Endothelial cell of umbilical vein (primary cell): ENCODE measurements around the gene ACOX3. TPM values are rescaled to one million over a fixed set of nuclear protein-coding genes. Genes with fewer than 3 reads are reported as not detected.

Experiments
- BruUV-seq: library from RNA; stranded (reverse); fragments of 400-500 nt; replicated peaks from 2 replicates; lab custom pipeline; 2021; lab: Mats Ljungman, UMichigan
- CTCF ChIA-PET: fragments of 300-600, 350-600 bp; sonication (Branson Sonifier 250); formaldehyde crosslinking; loops from one replicate; lab custom pipeline; 2021; ENCODE audit warnings: antibody characterized with exemption, inconsistent platforms; lab: Charles Lee
- POLR2A ChIA-PET: fragments of 300-600, 350-600 bp; sonication (Branson Sonifier 250); formaldehyde crosslinking; loops from one replicate; lab custom pipeline; 2021; ENCODE audit warnings: antibody characterized with exemption, inconsistent platforms; lab: Charles Lee
- DNase-seq: peaks from one replicate; pipeline ENCODE4 v3.0.0-alpha.2; 2011; ENCODE audit warnings: low read depth, low spot score
- FAIRE-seq: peaks from 2 replicates; lab custom pipeline; 2011; peaks lifted over from hg19 to GRCh38; lab: Jason Lieb, UNC
- H2AFZ ChIP-seq: 2 replicates; pipeline ENCODE4 v1.6.0; 2012; ENCODE audit warnings: low read depth, low read length, control low read depth, inconsistent platforms
- H3K27ac ChIP-seq: 2 replicates; pipeline ENCODE4 v1.5.1; 2011; ENCODE audit warnings: low read depth, mild to moderate bottlenecking, control low read depth, low read length, moderate library complexity; ENCODE audit not compliant: insufficient read depth
- H3K27me3 ChIP-seq, 2 experiments: 2 replicates each; pipeline versions ENCODE4 v1.6.0 to v1.6.1; 2011; ENCODE audit warnings: low read length in 2 of 2, mixed read lengths in 1 of 2; ENCODE audit not compliant: control insufficient read depth in 2 of 2, insufficient read depth in 2 of 2
- H3K36me3 ChIP-seq, 2 experiments: 2 replicates in 1 of 2; 3 replicates in 1 of 2; pipeline ENCODE4 v1.5.1; 2011; ENCODE audit warnings: low read length in 2 of 2, mild to moderate bottlenecking in 1 of 2, moderate library complexity in 1 of 2; ENCODE audit not compliant: control insufficient read depth in 2 of 2, insufficient read depth in 2 of 2; ENCODE audit errors: extremely low read depth in 1 of 2
- H3K4me1 ChIP-seq: 3 replicates; pipeline ENCODE4 v1.5.1; 2011; ENCODE audit warnings: mild to moderate bottlenecking, low read length; ENCODE audit not compliant: control insufficient read depth, insufficient read depth; ENCODE audit errors: extremely low read depth
- H3K4me2 ChIP-seq: 2 replicates; pipeline ENCODE4 v1.6.1; 2011; ENCODE audit warnings: low read length, control low read depth, mixed read lengths; ENCODE audit not compliant: insufficient read depth
- H3K4me3 ChIP-seq, 3 experiments: fragments of 200-600 bp in 1 of 3; sonication (generic), shearing (Covaris generic) in 1 of 3; replicated peaks in 1 of 3; 2 replicates each; pipeline ENCODE4 v1.5.1; 2011 to 2016; ENCODE audit warnings: control low read depth in 3 of 3, low read length in 3 of 3, mild to moderate bottlenecking in 2 of 3, inconsistent platforms in 1 of 3, low read depth in 1 of 3, moderate library complexity in 1 of 3; ENCODE audit not compliant: insufficient read depth in 1 of 3
- H3K79me2 ChIP-seq: 2 replicates; pipeline ENCODE4 v1.6.0; 2012; ENCODE audit warnings: low read length, inconsistent platforms; ENCODE audit not compliant: control insufficient read depth, insufficient read depth
- H3K9ac ChIP-seq: replicated peaks from 2 replicates; pipeline ENCODE3; 2011; ENCODE audit warnings: low read length, control low read depth; ENCODE audit not compliant: insufficient read depth; ENCODE audit errors: extremely low read depth
- H3K9me1 ChIP-seq: replicated peaks from 3 replicates; pipeline ENCODE4 v1.6.0; 2011; ENCODE audit warnings: mild to moderate bottlenecking, low read length; ENCODE audit not compliant: control insufficient read depth, insufficient read depth; ENCODE audit errors: extremely low read depth
- H3K9me3 ChIP-seq: replicated peaks from 2 replicates; pipeline ENCODE4 v1.5.1; 2012; ENCODE audit warnings: low read length, inconsistent platforms; ENCODE audit not compliant: control insufficient read depth, insufficient read depth
- H4K20me1 ChIP-seq: replicated peaks from 2 replicates; pipeline ENCODE3; 2011; ENCODE audit warnings: mild to moderate bottlenecking, low read length; ENCODE audit not compliant: control insufficient read depth, insufficient read depth; ENCODE audit errors: extremely low read depth
- CTCF ChIP-seq, 2 donors: IDR thresholded peaks; 1 replicate in 1 of 2; 2 replicates in 1 of 2; pipeline ENCODE4 v1.5.1; 2011; ENCODE audit warnings: low read length in 2 of 2, mild to moderate bottlenecking in 2 of 2, moderate library complexity in 2 of 2, control low read depth in 1 of 2, inconsistent platforms in 1 of 2, low read depth in 1 of 2; ENCODE audit not compliant: insufficient read depth in 1 of 2; ENCODE audit errors: extremely low read depth in 1 of 2
- EZH2 ChIP-seq: IDR thresholded peaks from 2 replicates; pipeline ENCODE4 v1.6.1; 2012; ENCODE audit warnings: borderline replicate concordance, low read depth, mild to moderate bottlenecking, moderate library complexity, low read length, inconsistent platforms; ENCODE audit not compliant: severe bottlenecking
- FOS ChIP-seq: IDR thresholded peaks from 2 replicates; pipeline ENCODE4 v1.6.1; 2011; ENCODE audit warnings: mild to moderate bottlenecking, low read length, moderate library complexity, borderline replicate concordance; ENCODE audit not compliant: insufficient read depth
- GATA2 ChIP-seq: IDR thresholded peaks from 2 replicates; pipeline ENCODE4 v1.7.0; 2011; ENCODE audit warnings: low read depth, mild to moderate bottlenecking, moderate library complexity, mixed read lengths, low read length; ENCODE audit not compliant: insufficient read length, insufficient read depth
- JUN ChIP-seq: IDR thresholded peaks from 2 replicates; pipeline ENCODE4 v1.6.1; 2011; ENCODE audit warnings: borderline replicate concordance, low read depth; ENCODE audit not compliant: insufficient read length, insufficient read depth
- MAX ChIP-seq: IDR thresholded peaks from 2 replicates; pipeline ENCODE4 v1.6.1; 2011; ENCODE audit not compliant: insufficient read depth, insufficient read length
- MYC ChIP-seq: IDR thresholded peaks from one replicate; pipeline ENCODE4 v1.6.1; 2011; ENCODE audit warnings: mild to moderate bottlenecking, low read depth, low read length
- POLR2A ChIP-seq: IDR thresholded peaks from 2 replicates; pipeline ENCODE4 v1.6.1; 2012; ENCODE audit warnings: low read depth, mild to moderate bottlenecking, control low read depth, low read length
- POLR2AphosphoS5 ChIP-seq: IDR thresholded peaks from 2 replicates; pipeline ENCODE4 v1.6.1; 2012; ENCODE audit warnings: low read depth, mild to moderate bottlenecking, control low read depth, low read length, moderate library complexity; ENCODE audit not compliant: insufficient read depth
- dilution Hi-C: fragments of 300-500 bp; cut with MboI; formaldehyde crosslinking; loops from one replicate; pipeline ENCODE4 v1.15.0; 2019; ENCODE audit warnings: low sequenced_read_pairs; ENCODE audit not compliant: extremely low pct_ligation_motif_present
- intact Hi-C: fragments of 100-400 bp; cut with micrococcal nuclease; formaldehyde crosslinking; loops from one replicate; pipeline ENCODE4 v1.10.0; 2022
- polyA plus RNA-seq, 4 experiments: library from polyadenylated mRNA; depleted of rRNA in 3 of 4; stranded (reverse) in 3 of 4; unstranded in 1 of 4; fragments of >200 nt; gene quantifications; 2 replicates each; pipeline versions ENCODE4 v1.2.1 to v1.2.3, GENCODE V29; 2011 to 2012; ENCODE audit warnings: missing spikeins in 1 of 4
- total RNA-seq: library from RNA; stranded (reverse); gene quantifications from 2 replicates; pipeline ENCODE4 v1.2.3, GENCODE V29; 2021

Gene ACOX3
- total and polyA plus RNA-seq, 2 donors (not counting 3 experiments of a cell fraction or from before 2014, with no cell fraction given) = 13.0 to 26.3 TPM

- no peaks in the 10 kb centered on the region for H3K27me3 ChIP-seq
- H3K4me3 ChIP-seq = no peak overlapping the region
- BruUV-seq = no TSS peak
- H2AFZ ChIP-seq = no peak overlapping the region
- FAIRE-seq (no peak), DNase-seq (no peak)
- no peaks in the 10 kb centered on the region for H3K9me1 ChIP-seq
- H3K27ac ChIP-seq = no peak overlapping the region
- TF ChIP-seq MYC (no peak), POLR2A (no peak), MAX (no peak), POLR2AphosphoS5 (no peak), JUN (no peak), EZH2 (no peak), CTCF (IDR thresholded peaks at IDR 0.05; ENCODE audit: extremely low read depth in 1 of 2, insufficient read depth in 1 of 2, low read depth in 1 of 2, low read length in 2 of 2) (no peak), FOS (no peak), GATA2 (no peak)
- H3K4me1 ChIP-seq = no peaks in the 10 kb centered on the region
- H3K9me3 ChIP-seq = no peaks in the 10 kb centered on the region
- H3K9ac ChIP-seq = no peak overlapping the region
- dilution Hi-C loops (no loop called here), intact Hi-C loops (no loop called here)
- ChIA-PET CTCF (interaction anchor here (1.2 to 2.1 kb wide), 4 partner anchors 9 to 177 kb away, joined by 4 to 12 read pairs (median 8); no protein-coding TSS in a partner anchor), POLR2A (no interaction called here)
- peaks cover 22% of the 10 kb centered on the region for H3K79me2 ChIP-seq
- peaks cover 0 to 14% of the 10 kb centered on the region in 2 experiments for H3K36me3 ChIP-seq
- H4K20me1 ChIP-seq = no peaks in the 10 kb centered on the region
- no peak overlapping the region for H3K4me2 ChIP-seq
These were observed 21.1 kb downstream of the ACOX3 start for GRCh38 chr4:8419222-8420041.
